ENCODE measurements around the gene MYCT1.
"Not testable (repeated sequence)": the region's sequence is repeated elsewhere in the genome, so short reads cannot be mapped to it uniquely, and the experiment has no call there.

The MYCT1 gene, protein sequence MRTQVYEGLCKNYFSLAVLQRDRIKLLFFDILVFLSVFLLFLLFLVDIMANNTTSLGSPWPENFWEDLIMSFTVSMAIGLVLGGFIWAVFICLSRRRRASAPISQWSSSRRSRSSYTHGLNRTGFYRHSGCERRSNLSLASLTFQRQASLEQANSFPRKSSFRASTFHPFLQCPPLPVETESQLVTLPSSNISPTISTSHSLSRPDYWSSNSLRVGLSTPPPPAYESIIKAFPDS

DNA sequence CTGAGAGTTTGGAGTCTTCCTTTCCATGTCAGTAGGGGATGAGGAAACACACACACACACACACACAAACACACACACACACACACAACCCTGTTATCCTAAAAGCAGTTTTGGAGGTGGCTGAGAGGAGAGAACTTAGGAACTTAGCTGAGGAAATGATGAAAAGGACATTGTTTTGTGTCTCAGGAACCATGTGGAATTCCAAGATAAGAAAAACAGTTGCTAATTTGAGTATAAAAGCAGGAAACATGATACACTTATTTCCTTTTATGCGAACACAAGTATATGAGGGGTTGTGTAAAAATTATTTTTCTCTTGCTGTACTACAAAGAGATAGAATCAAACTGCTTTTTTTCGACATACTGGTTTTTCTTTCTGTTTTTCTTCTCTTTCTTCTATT is at the start of gene MYCT1:
MYCT1 (plus strand) TSS at position 264 of the 400 bp plus-strand sequence; CDS start at position 270, 6 bp downstream.
- no peak for DNase-seq (ENCODE audit: low read depth, low spot score)

DNA sequence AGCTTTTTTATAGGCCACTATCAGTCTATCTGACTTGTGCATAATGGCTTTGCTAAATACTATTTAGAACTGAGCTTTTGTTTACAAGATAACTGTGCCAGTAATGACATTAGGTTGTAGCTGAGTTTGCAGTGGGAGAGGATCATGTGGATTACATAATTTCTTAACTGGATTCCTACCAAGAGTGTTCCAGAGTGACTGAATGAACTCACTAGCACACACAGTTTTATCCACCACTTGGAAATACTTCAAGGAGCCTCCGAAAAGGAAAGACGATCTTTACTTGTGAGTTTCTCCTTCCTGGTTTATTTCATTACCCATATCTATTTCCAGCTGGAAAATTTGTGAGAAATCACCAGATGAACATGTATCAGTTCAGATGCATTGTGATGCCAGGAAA is 49.6 kb upstream of the MYCT1 start:
- DNase-seq (ENCODE audit: low read depth, low spot score) = no peak

DNA sequence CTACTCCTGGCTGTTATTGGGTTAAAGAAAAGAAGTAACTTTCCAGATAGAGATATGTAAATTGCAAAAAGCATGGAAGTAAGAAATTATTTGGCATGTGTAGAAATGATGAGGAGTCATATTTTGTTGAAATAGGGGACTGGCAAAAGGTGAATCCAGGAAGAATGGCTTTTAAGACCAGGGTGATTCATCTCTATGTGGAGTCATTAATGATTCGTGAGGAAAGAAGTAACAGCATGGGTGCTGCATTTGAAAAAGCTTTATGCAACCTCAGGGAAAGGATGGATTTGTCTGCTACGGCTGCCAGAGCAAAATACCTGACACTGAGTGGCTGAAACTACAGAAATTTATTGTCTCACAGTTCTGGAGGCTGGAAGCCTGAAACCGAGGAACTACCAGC is 45.7 kb upstream of the MYCT1 start:
- no peak for DNase-seq (ENCODE audit: low read depth, low spot score)

DNA sequence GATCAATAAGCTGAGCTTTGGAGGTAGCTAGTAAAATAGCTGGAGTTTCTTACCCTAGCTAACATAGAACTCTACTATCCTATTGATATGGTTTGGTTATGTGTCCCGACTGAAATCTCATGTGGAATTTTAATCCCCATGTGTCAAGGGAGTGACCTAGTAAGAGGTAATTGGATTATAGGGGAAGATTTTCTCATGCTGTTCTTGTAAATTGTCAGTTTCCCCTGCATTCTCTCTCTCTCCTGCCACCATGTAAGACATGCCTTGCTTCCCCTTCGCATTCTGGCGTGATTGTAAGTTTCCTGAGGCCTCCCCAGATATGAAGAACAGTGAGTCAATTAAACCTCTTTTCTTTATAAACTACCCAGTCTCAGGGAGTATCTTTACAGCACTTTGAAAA is 35.9 kb upstream of the MYCT1 start:
- no peak for DNase-seq (ENCODE audit: low read depth, low spot score)

DNA sequence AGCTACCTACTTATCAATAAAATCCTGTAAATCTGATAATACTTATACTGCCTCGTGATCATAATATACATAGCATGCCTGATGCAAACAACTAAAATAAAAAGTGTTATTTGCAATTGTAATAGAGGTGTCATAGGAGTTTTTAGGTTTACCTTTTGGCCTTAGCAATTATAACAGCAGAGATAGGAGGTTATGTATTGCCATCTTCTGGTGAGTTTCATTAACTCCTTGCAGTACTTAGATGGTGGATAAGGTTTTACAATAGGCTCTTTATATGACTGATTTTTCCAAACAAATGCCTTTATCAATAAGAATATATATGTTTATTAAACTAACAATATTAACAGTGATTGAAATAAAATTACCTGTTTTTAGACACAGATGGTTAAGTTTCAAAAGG is 27.8 kb upstream of the MYCT1 start:
- DNase-seq (ENCODE audit: low read depth, low spot score) = no peak

DNA sequence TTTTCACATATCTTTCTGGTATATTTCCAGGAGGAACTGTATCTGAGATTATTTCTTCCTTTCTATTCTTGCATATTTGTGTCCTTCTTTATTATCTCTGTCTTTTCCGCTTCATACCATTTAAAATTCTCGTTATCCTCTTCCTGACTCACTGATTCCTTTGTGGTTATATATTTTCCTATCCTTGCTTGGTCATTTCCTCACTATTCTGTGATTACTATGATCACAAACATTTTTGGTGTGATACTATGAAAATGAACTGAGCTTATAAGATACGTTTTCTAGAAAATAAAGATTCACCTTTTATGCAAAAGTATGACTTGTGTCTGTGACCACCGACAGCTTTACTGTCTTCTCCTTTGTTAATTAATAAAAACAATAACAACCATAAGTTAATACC is 26.5 kb upstream of the MYCT1 start:
- no peak for DNase-seq (ENCODE audit: low read depth, low spot score)

DNA sequence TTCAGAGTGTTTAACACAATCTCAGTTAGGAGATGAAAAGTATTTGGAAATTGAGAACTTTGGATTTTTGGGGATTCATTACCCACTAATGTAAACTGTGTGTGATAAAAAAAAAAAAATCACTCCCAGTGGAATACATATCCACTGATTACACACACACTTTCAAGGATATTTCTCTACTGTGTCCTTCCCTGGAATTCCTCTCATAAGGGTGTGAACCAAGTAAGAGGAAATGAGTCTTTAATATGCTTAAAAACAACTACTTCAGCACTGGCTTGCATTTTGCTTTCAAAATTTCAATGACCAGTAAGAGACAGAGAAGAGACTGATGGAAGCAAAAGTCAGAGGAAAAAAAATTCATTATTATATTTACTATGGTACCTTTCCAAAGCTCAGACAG is 24.5 kb upstream of the MYCT1 start:
- no peak for DNase-seq (ENCODE audit: low read depth, low spot score)

DNA sequence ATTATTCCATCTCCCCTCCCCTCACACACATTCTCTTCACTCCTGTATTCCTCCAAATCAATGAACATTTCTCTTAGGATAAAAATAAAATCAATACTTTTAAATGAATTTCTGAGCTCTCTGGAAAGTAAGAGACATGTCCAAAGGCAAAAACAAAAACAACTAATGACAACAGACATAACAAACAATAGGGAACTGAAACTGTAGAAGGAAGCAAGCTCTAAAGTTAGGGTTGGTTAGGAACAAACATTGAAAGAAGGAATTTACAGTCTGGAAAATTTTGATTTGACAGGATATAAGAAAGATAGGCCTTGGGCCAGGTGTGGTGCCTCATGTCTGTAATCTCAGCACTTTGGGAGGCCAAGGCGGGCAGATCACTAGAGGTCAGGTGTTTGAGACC is 17.5 kb upstream of the MYCT1 start:
- DNase-seq (ENCODE audit: low read depth, low spot score) = no peak

DNA sequence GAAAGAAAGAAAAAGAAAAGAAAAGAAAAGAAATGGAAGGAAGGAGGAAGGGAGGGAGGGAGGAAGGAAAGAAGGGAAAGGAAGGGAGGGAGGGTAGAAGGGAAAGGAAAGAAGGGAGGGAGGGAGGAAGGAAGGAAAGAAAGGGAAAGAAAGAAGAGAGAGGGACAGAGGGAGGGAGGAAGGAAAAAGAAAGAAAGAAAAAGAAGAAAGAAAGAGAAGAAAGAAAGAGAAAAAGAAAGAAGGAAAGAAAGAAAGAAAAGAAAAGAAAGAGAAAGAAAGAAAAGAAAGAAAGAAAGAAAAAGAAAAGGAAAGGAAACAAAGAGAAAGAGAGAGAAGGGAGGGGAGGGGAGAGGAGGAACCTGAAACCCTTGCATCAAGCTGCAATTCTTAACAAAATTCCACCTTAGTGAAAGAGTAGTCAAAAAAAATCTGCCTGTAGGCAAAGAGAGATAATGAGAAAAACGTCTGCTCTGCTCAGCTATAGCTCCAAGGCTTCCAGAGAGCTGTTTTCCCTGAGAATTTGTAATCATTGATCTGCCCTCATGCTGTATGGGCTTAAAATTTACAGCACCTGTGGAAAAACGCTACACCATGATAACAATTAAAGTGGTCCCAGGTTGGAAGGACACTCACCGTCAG is 16.7 kb upstream of the MYCT1 start:
- no peak for DNase-seq (ENCODE audit: low read depth, low spot score)

DNA sequence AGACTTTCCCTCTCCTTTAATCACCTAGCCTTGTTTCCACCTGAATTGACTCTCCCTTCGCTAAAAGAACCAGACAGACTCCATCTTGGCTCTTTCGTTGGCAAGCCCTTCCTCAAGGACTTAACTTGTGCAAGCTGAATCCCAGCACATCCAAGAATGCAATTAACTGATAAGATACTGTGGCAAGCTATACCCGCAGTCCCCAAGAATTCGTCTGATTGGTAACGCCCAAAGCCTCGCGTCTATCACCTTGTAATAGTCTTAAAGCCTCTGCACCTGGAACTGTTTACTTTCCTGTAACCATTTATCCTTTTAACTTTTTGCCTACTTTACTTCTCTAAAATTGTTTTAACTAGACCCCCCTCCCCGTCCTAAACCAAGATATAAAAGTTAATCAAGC is 15.6 kb upstream of the MYCT1 start:
- DNase-seq (ENCODE audit: low read depth, low spot score) = no peak

DNA sequence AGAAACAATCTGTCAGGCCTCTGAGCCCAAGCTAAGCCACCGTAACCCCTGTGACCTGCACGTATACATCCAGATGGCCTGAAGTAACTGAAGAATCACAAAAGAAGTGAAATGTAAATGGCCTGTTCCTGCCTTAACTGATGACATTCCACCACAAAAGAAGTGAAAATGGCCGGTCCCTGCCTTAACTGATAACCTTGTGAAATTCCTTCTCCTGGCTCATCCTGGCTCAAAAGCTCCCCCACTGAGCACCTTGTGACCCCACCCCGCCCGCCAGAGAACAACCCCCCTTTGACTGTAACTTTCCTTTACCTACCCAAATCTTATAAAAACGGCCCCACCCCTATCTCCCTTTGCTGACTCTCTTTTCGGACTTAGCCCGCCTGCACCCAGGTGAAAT is 14.8 kb upstream of the MYCT1 start:
- DNase-seq (ENCODE audit: low read depth, low spot score) = not testable (repeated sequence)

DNA sequence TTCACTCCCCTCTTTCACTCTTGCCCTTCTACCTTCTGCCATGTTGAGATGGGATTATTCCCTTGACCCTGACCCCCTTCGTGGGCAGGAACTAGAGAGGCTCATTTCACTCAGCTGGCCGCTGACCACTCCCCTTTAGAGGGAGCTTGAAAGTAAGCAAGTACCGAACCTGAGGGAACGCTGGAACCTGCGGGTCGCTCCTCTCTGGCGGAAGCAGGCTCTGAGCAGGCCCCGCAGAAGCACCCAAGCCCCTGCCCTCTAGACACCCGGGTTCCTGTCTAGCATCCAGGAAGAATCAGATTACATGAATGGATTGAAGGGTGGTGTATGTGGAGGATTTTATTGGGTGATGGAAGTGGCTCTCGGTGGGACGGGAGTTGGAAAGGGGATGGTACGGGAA is 11.9 kb upstream of the MYCT1 start:
- DNase-seq (ENCODE audit: low read depth, low spot score) = no peak

DNA sequence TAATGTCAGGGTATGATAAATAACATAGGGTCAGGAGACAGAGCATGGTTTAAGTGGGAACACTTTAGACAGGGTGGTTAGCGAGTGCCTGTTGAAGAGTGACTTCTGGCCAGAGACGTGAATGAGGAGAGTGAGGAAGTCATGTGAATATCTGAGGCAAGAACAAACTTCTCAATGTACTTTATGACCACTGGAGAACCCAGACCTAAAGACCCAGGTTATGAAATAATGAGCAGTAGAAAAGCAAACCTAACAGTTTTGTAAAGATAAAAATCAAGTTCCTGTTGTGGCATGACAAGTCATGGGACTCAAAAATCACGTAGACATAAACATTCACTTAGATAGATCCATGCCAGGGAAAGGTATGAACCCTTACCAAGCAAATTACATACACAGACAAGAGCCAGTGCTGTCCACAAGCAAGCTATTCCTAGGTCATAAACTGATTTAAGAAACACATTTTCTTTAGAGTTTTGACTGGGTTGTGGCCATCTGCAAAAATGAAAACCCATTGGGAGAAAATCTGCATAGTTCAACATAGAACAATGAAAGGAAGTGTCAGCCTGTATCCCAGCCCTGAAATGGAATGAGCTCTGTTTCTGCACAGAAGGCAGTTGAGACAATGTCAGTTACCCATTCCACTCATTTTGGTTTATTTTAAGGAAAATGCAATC is 2.2 kb upstream of the MYCT1 start:
- no peak for DNase-seq (ENCODE audit: low read depth, low spot score)

DNA sequence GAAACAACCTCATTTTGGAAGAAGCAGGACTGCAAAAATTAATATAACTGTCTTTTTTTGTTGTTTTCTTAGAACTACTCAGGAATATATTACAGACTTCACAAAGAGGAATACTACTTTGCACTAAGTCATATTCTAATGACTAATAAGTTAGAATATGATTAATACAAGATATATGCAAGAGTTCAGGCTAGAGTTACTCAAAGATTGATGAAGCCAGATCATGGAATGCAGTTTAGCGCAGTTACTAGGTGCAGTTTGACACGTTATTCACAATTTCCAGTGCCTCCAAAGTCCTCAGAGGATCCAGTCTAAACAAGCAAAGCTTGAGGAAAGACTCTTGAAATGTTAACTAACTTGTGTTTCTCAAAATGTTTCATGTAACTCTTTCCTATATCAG is 1.2 kb upstream of the MYCT1 start:
- DNase-seq (ENCODE audit: low read depth, low spot score) = no peak

DNA sequence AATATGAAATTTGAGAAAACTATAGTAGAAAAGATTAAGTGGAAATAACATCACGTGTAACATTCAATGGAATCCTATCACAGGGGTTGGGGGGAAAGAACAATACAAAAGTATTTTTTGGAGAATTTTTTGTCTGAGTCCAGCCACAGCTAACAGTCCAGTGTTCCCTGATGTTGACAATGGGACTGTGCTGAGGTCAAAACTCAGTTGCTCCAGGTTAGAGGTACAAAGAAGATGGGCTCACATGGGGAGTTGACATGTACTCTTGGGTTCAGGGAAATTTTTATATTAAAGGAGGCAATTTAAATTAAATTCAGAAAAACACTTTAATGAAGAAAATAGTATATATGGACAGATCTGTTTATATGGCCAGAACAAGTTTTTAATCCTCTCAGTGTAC is 995 bp downstream of the MYCT1 start:
- no peak for DNase-seq (ENCODE audit: low read depth, low spot score)

DNA sequence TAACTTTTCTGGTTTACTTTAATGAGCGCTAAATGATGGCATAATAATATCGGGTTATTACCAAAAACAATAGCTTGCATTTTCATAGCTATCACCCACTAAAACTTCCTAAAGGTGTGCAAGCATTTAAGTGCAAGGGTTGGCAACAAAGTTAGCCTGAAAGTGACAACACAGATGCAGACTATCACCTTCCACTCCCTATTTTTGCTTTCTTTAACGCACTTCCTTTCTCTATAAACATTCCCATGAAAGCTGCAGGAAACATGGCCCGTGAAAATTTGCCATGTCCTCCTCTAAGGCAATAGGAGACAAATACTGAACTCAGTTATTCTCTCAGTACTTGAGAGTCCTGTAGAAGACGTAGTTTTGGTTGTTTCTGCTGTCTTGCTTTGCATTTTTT is 2.7 kb downstream of the MYCT1 start:
- no peak for DNase-seq (ENCODE audit: low read depth, low spot score)

DNA sequence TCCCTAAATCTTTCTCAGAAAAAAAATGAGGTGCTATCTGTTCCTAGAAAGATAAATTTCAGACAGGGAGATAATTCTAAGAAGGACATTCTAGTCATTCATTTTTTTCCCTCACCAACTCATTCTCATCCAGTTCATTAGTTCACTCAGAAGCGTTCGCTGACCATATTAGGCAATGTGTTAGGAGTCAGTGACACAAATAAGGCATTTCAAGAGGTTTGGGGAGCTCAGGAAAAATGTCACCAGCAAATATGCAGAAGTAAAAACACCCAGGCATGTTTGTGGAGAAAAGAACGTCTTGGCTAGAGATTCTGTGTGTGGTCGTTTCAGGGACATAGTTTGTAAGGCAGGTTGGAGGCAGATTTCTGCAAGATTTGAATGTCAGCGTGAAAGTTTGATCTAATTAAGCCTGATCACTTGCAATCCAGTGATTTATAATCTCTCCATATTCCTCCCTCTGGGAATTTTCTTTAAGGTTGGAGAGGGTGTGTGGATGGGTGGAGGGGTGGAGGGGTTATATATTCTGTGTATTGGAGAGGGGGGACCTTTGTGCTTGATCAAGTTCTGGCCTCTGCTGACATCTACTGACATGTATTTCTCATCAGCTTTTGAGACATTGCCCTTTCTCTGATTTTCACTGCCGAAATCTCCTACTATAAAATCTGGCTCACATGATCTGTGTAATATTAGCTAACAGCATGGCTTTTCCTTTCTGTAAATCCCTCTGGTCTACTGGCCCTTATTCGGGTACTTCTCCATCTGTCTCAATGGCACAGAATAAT is 3.6 kb downstream of the MYCT1 start:
- no peak for DNase-seq (ENCODE audit: low read depth, low spot score)

DNA sequence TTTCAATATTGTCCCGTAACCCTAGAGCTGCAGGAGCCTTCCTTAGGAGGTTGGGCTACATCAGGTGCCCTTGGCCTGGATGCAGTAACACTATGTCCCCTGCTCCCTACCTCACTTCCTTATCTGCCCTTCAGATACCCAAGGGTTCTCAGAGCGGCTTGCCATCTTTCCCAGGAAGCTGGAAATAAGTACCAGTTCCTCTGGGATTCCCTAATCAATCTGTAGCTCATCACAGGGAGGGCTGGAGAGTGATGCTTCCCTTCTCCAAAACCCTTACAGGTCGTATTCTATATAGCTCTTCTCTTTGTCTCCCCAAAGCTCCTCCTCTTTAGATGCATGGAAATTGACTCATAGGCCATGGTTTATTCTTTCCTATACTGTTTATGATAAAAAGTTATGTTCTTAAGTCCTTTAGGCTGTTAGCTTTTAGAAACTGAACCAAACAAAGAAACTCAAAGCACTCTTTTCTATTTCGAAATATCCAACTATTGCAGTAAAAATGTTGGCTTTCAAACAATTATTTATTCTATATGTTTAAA is 4.2 kb downstream of the MYCT1 start:
- DNase-seq (ENCODE audit: low read depth, low spot score) = no peak

DNA sequence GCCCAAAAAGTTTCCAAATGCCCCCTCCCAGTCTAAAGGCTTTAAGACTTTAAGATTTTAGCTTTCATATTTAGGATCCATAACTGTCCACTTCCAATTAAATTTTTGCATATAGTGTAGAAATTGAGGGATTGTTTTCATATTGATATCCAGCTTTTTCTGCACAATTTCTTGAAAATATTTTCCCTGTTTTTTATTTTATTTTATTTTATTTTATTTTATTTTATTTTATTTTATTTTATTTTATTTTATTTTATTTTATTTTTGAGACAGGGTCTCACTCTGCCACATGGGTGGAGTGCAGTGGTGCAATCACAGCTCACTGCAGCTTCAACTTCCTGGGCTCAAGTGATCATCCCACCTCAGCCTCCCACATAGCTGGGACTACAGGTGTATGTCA is 6.1 kb downstream of the MYCT1 start:
- DNase-seq (ENCODE audit: low read depth, low spot score) = not testable (repeated sequence)

DNA sequence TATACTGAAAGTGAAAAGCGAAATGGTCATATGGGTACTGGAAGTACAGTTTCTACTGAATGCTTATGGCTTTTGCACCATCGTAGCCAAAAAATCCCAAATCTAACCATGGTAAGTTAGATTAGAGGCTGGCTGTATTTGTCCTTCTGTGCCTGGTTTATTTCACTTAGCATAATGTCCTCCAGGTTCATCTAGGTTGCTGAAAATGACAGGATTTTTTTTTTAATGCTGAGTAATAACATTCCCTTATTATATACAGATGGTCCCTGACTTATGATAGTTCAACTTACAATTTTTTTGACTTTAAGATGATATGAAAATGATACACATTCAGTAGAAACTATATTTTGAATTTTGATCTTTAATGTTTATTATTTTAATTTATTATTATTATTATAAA is 7.6 kb downstream of the MYCT1 start:
- no peak for DNase-seq (ENCODE audit: low read depth, low spot score)

DNA sequence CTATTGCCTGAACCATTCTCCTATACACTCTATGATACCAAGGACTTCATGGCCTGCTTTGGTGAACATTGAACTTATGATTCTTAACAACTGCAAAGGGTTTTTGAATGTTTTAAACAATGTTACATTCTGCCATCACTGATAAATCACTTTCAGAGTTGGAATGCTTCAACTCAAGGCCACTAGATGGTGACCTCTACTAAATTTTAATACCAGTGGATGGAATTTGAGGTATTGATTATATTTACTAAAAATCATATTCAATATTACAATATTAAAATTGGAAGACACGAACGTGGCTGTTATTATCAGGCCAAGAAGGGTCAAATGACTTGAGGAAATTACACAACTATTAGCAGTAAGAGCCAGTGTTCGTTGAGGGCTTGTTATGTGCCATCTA is 18.6 kb downstream of the MYCT1 start:
- no peak for DNase-seq (ENCODE audit: low read depth, low spot score)

DNA sequence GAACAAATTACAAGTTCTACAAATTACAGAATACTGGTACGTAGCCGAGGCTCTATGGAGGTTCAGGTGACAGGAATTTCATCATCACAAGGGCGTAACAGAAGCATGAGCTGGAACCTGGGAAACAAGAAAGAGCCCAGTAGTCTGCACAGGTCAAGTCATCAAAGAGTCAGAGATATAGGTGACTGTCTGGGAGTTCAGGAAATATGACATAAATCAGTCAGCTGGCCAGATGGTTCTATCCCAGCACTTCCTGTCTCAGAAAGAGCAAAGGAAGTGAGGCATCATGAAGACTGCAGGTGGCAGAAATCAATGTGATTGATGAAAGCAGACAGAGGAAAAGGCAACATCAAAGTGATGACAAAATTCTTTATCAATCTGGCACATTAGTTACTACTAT is 23.3 kb downstream of the MYCT1 start:
- DNase-seq (ENCODE audit: low read depth, low spot score) = no peak
